HG03108 (cell line): ENCODE measurements around the gene LITAF.

Source experiments
- ATAC-seq: cut with Tn5 transposase; IDR thresholded peaks from one replicate; pipeline ENCODE4 v1.9.1; 2021; ENCODE audit warnings: moderate library complexity; ENCODE audit not compliant: unreplicated experiment

Gene LITAF

GRCh38 chr16:11497851-11498289, 88.8 kb downstream of the LITAF start:
- ATAC-seq, result no peak
